Central memory CD8-positive, alpha-beta T cell (primary cell): ENCODE data around the gene BBX.

Source experiments
- ATAC-seq: fragments of 150-1000 bp; cut with Tn5 transposase; replicated peaks from 2 replicates; pipeline ENCODE4 v1.10.0; 2022; ENCODE audit warnings: mild to moderate bottlenecking, moderate FRiP score, moderate number of reproducible peaks; ENCODE audit not compliant: poor library complexity, severe bottlenecking; ENCODE audit errors: extremely low read depth
- DNase-seq, 2 donors: peaks; one replicate each; pipeline ENCODE4 v3.0.0; 2021; ENCODE audit warnings: low spot score in 2 of 2
- H3K27ac Mint-ChIP-seq: one replicate; pipeline ENCODE4 v1.8.0; 2022; ENCODE audit warnings: low read depth, mild to moderate bottlenecking, moderate library complexity, mixed read lengths
- H3K27me3 Mint-ChIP-seq: one replicate; pipeline ENCODE4 v1.8.0; 2022; ENCODE audit warnings: mixed read lengths
- H3K36me3 Mint-ChIP-seq: one replicate; pipeline ENCODE4 v1.8.0; 2022; ENCODE audit warnings: mild to moderate bottlenecking, moderate library complexity, mixed read lengths; ENCODE audit not compliant: insufficient read depth
- H3K4me1 Mint-ChIP-seq: one replicate; pipeline ENCODE4 v1.8.0; 2022; ENCODE audit warnings: mixed read lengths
- H3K4me3 Mint-ChIP-seq: one replicate; pipeline ENCODE4 v1.8.0; 2022; ENCODE audit warnings: mild to moderate bottlenecking, moderate library complexity, mixed read lengths
- H3K9me3 Mint-ChIP-seq: one replicate; pipeline ENCODE4 v1.8.0; 2022; ENCODE audit warnings: mixed read lengths

Gene BBX

GRCh38 chr3:107650788-107651187 is 128.0 kb downstream of the BBX start:
- H3K9me3 Mint-ChIP-seq: no peaks in the 10 kb centered on the region
- no peak overlapping the region for H3K27ac Mint-ChIP-seq

DNA sequence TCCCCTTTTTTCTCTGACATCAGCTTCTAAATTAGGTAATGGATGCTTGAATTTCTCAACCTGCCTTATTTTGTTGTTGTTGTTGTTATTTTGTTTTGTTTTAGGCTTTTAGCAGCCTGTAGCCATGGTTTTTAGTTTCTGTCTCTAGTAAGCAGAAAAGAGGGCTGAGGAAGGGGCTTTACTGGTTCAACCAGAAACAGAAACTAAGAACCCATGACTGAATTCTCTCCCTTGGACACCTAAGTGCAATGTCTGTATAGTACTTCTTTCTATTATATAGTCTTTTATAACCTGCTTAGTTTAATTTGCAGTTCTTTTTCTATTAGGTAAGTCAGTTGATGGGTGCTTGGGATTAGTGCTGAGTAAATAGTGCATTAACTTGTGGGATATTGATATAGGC is 129.0 kb downstream of the BBX start:
- H3K27me3 Mint-ChIP-seq: no peaks in the 10 kb centered on the region
- peaks cover 8% of the 10 kb centered on the region for H3K36me3 Mint-ChIP-seq
- peaks cover 23% of the 10 kb centered on the region for H3K4me1 Mint-ChIP-seq
- no peak overlapping the region for H3K4me3 Mint-ChIP-seq
- no peaks in the 10 kb centered on the region for H3K9me3 Mint-ChIP-seq
- H3K27ac Mint-ChIP-seq: peak overlapping the region; percentile 80
- ATAC-seq (no peak), DNase-seq (no peak)

More at GRCh38 chr3:107650788-107651187, 128.0 kb downstream of the BBX start:
- Mint-ChIP-seq H3K4me1 (peaks cover 23% of the 10 kb centered on the region), H3K4me3 (no peak overlapping the region), H3K27me3 (no peaks in the 10 kb centered on the region), H3K36me3 (peaks cover 8% of the 10 kb centered on the region)
- ATAC-seq (no peak), DNase-seq (no peak)

DNA sequence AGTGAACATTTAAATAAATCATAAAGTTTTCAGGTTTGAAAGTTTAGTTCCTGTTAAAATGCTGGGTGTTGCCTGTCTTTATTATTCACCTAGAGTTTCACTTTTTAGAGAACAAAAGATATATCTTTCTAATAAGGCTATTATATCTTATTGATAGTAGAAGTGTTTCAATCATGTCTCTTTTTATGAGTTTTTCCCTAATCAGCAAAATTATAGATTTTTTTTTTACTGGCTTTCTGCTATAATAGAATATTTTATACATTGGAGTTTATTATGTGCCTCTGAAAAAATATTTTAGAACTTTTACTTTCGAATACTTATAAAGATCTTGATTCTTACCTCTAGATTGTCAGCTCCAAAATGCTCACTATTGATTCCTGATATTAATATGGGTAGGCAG is 131.5 kb downstream of the BBX start:
- Mint-ChIP-seq H3K27ac (no peak overlapping the region), H3K36me3 (peaks cover 2% of the 10 kb centered on the region), H3K9me3 (no peaks in the 10 kb centered on the region), H3K4me3 (no peak overlapping the region), H3K27me3 (no peaks in the 10 kb centered on the region), H3K4me1 (peaks cover 28% of the 10 kb centered on the region)
- DNase-seq: no peak
- no peak for ATAC-seq

DNA sequence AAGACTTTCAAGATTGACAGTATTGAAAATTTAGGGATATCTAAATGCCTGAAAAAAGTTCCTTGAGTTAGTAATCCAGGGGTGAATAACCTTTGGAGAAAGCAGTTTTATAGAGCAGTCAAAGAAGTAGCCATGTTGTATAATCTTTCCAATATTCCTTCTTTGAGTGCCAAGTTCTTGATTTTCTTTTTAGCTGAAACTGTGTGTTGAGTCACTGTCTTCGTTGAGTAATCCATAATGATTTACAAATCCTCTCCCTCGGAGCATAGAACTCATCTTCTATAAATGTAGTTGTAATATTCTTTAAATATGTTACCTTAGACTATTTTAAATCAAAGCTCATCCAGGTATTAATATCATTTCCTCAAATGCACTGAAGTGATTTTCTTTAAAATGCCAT is 135.2 kb downstream of the BBX start:
- Mint-ChIP-seq H3K27ac (no peak overlapping the region), H3K9me3 (no peaks in the 10 kb centered on the region), H3K4me3 (no peak overlapping the region), H3K4me1 (peaks cover 26% of the 10 kb centered on the region), H3K36me3 (no peaks in the 10 kb centered on the region), H3K27me3 (no peaks in the 10 kb centered on the region)
- no peak for DNase-seq
- no peak for ATAC-seq

DNA sequence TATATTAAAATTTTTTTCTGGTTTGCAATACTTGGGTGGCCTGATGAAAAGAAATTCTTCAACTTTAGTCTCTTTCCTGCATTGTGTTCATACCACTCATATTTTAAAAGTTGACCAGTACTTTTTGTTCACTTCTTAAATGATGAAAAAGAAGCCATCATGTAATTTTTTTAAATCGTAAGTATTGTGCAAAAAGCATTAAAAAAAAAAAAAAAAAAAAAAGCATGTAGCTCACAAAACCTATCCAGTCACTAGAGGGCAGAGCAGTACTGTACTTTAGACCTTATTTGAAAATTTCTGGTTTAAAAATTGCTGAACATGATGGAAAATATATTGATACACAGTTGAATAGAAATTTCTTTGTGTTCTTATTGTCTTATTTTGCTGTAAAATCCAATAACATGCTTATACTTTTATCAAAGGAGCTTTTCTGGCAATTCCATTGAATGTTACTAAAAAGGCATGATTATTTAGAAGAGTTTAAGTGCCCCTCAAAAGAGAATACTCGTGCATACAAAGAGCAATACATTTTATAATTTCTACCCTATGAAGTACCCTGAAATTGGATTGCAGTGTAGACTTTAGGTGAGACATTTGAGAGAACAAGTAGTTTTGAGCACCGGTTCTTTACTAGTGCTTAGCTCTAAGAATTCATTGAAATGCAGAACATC is 137.7 kb downstream of the BBX start:
- Mint-ChIP-seq H3K9me3 (no peaks in the 10 kb centered on the region), H3K36me3 (peaks cover 8% of the 10 kb centered on the region), H3K27me3 (no peaks in the 10 kb centered on the region), H3K4me1 (peaks cover 33% of the 10 kb centered on the region), H3K27ac (no peak overlapping the region), H3K4me3 (no peak overlapping the region)
- no peak for DNase-seq
- no peak for ATAC-seq

GRCh38 chr3:107661447-107662123 is 138.8 kb downstream of the BBX start:
- DNase-seq: no peak
- Mint-ChIP-seq H3K27me3 (no peaks in the 10 kb centered on the region), H3K27ac (no peak overlapping the region), H3K36me3 (peaks cover 8% of the 10 kb centered on the region), H3K4me1 (peaks cover 43% of the 10 kb centered on the region), H3K9me3 (no peaks in the 10 kb centered on the region), H3K4me3 (no peak overlapping the region)
- ATAC-seq: no peak

DNA sequence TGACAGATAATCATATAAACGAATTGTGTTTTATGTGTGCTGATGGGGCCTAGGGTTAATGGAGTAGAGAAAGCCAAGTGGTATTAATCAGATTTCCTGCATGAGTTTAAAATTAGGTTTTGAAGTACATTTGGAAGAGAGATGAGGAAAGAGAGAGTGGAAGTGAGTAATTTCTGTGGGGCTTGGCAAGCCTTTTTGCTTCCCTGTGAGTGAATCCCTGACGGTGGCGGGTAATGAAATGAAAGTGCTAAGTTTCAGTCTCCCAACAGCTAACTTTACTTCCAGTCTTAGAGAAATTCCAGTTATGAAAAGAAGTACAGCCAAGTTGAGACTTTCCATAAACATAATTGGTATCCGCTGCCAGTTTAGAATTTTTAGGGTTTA is 139.4 kb downstream of the BBX start:
- no peaks in the 10 kb centered on the region for H3K9me3 Mint-ChIP-seq
- H3K4me1 Mint-ChIP-seq: peaks cover 43% of the 10 kb centered on the region
- no peak overlapping the region for H3K27ac Mint-ChIP-seq
- H3K36me3 Mint-ChIP-seq: peaks cover 8% of the 10 kb centered on the region
- DNase-seq: no peak
- H3K4me3 Mint-ChIP-seq: no peak overlapping the region
- ATAC-seq: no peak
- H3K27me3 Mint-ChIP-seq: no peaks in the 10 kb centered on the region

GRCh38 chr3:107662586-107662985 is 139.8 kb downstream of the BBX start:
- H3K36me3 Mint-ChIP-seq: peaks cover 8% of the 10 kb centered on the region
- no peak overlapping the region for H3K4me3 Mint-ChIP-seq
- no peak overlapping the region for H3K27ac Mint-ChIP-seq

DNA sequence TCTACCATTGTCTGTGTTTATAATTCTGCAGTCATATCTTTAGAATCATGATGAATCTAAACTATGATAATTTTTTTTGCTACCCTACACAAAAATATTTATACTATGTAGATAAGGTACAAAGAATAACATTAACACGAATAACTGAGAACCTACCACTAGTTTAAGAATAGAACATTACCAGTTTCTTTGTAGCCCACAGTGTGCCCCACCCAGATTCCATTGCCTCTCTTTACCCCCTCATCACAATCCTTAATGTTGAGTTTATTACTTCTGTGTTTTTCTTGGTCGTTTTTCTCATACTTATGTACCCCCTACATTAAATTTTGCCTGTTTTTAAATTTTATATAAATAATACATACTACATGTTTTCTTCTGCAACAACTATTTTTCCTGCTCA is 140.5 kb downstream of the BBX start:
- H3K27me3 Mint-ChIP-seq: no peaks in the 10 kb centered on the region
- no peak overlapping the region for H3K27ac Mint-ChIP-seq
- H3K9me3 Mint-ChIP-seq: no peaks in the 10 kb centered on the region
- DNase-seq: no peak
- H3K4me3 Mint-ChIP-seq: no peak overlapping the region
- peaks cover 36% of the 10 kb centered on the region for H3K4me1 Mint-ChIP-seq
- peaks cover 8% of the 10 kb centered on the region for H3K36me3 Mint-ChIP-seq
- ATAC-seq: no peak

More at GRCh38 chr3:107662586-107662985, 139.8 kb downstream of the BBX start:
- peaks cover 39% of the 10 kb centered on the region for H3K4me1 Mint-ChIP-seq
- no peaks in the 10 kb centered on the region for H3K27me3 Mint-ChIP-seq
- DNase-seq (no peak), ATAC-seq (no peak)
- no peaks in the 10 kb centered on the region for H3K9me3 Mint-ChIP-seq

GRCh38 chr3:107664614-107665013 is 141.9 kb downstream of the BBX start:
- Mint-ChIP-seq H3K27me3 (no peaks in the 10 kb centered on the region), H3K9me3 (no peaks in the 10 kb centered on the region), H3K4me1 (peaks cover 39% of the 10 kb centered on the region), H3K36me3 (peaks cover 12% of the 10 kb centered on the region), H3K27ac (no peak overlapping the region), H3K4me3 (no peak overlapping the region)
- no peak for DNase-seq
- no peak for ATAC-seq

GRCh38 chr3:107665351-107665750 is 142.6 kb downstream of the BBX start:
- Mint-ChIP-seq H3K27me3 (no peaks in the 10 kb centered on the region), H3K9me3 (no peaks in the 10 kb centered on the region), H3K4me3 (no peak overlapping the region), H3K36me3 (peaks cover 12% of the 10 kb centered on the region), H3K4me1 (peaks cover 39% of the 10 kb centered on the region), H3K27ac (peak overlapping the region; percentile 2)
- no peak for ATAC-seq
- DNase-seq: no peak

GRCh38 chr3:107666853-107667252 is 144.1 kb downstream of the BBX start:
- Mint-ChIP-seq H3K4me3 (no peak overlapping the region), H3K27me3 (no peaks in the 10 kb centered on the region), H3K4me1 (peaks cover 31% of the 10 kb centered on the region), H3K27ac (no peak overlapping the region), H3K36me3 (peaks cover 12% of the 10 kb centered on the region), H3K9me3 (no peaks in the 10 kb centered on the region)
- ATAC-seq (no peak), DNase-seq (no peak)

DNA sequence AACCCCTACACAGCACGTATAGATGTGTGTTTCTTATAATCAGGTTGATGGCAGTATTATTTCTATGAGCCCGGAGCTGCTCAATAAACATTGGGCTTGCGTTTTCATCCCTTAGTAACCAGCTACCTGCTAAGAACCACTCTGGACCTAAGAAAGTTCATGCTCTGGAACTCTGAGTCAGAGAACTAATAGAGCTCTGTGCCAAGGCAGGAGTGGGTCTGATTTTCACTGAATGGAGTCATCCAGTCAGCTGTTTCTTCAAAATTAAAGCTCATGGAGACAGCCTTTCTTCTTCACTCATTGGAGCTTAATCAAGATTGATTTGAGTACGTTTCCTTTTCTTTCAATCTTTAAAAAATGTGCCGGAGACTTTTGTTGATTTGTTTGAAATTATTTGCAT is 145.7 kb downstream of the BBX start:
- H3K27ac Mint-ChIP-seq: no peak overlapping the region
- H3K4me1 Mint-ChIP-seq: peaks cover 25% of the 10 kb centered on the region
- H3K4me3 Mint-ChIP-seq: no peak overlapping the region

More for the DNA sequence above, 145.7 kb downstream of the BBX start:
- no peak for DNase-seq
- Mint-ChIP-seq H3K36me3 (peaks cover 12% of the 10 kb centered on the region), H3K9me3 (no peaks in the 10 kb centered on the region), H3K27me3 (no peaks in the 10 kb centered on the region)
- ATAC-seq: no peak
